ENCODE results near the gene NDRG2. TPM values are rescaled to one million over a fixed set of nuclear protein-coding genes. Genes with fewer than 3 reads are reported as not detected.
"Not testable (repeated sequence)": the region's sequence is repeated elsewhere in the genome, so short reads cannot be mapped to it uniquely, and the experiment has no call there.

Gene NDRG2
- total RNA-seq, 1 donor from 2014 or later: 165 TPM

- no peak for DNase-seq (ENCODE audit: low spot score)
These were observed 8.3 kb downstream of the NDRG2 start for GRCh38 chr14:21016413-21017190.

GRCh38 chr14:21015312-21015711 is 9.5 kb downstream of the NDRG2 start:
- DNase-seq (ENCODE audit: low spot score) (no peak), ATAC-seq (peak; percentile 47)

More at GRCh38 chr14:21016413-21017190, 8.3 kb downstream of the NDRG2 start:
- ATAC-seq: no peak

- DNase-seq (ENCODE audit: low spot score): peak; percentile 86
- ATAC-seq: peak; percentile 94
These were observed 10.1 kb downstream of the NDRG2 start for GRCh38 chr14:21014761-21015190.

- no peak for DNase-seq (ENCODE audit: low spot score)
These were observed 13.7 kb downstream of the NDRG2 start for GRCh38 chr14:21011136-21011535.

GRCh38 chr14:21009721-21010120 is 15.1 kb downstream of the NDRG2 start:
- not testable (repeated sequence) for ATAC-seq; DNase-seq (ENCODE audit: low spot score)

More at GRCh38 chr14:21011136-21011535, 13.7 kb downstream of the NDRG2 start:
- ATAC-seq: no peak

- DNase-seq (ENCODE audit: low spot score): no peak
- ATAC-seq: no peak
These were observed 21.0 kb downstream of the NDRG2 start for GRCh38 chr14:21003788-21004346.

- no peak for ATAC-seq
- no peak for DNase-seq (ENCODE audit: low spot score)
These were observed 23.6 kb downstream of the NDRG2 start for GRCh38 chr14:21001218-21001617.

GRCh38 chr14:20999591-20999990 is 25.3 kb downstream of the NDRG2 start:
- ATAC-seq (no peak), DNase-seq (ENCODE audit: low spot score) (no peak)

- ATAC-seq: peak; percentile 58
- DNase-seq (ENCODE audit: low spot score): no peak
These were observed 26.0 kb downstream of the NDRG2 start, which contains the start of gene SLC39A2 for GRCh38 chr14:20998674-20999366. TSS of gene SLC39A2 (plus strand) at chr14:20999293. CDS start at chr14:20999447, 154 bp downstream.

GRCh38 chr14:20998139-20998538 is 26.7 kb downstream of the NDRG2 start:
- DNase-seq (ENCODE audit: low spot score) (no peak), ATAC-seq (no peak)

GRCh38 chr14:20997564-20997963 is 27.3 kb downstream of the NDRG2 start:
- no peak for DNase-seq (ENCODE audit: low spot score)
- no peak for ATAC-seq

- ATAC-seq (no peak), DNase-seq (ENCODE audit: low spot score) (no peak)
These were observed 27.7 kb downstream of the NDRG2 start for GRCh38 chr14:20997115-20997514.

GRCh38 chr14:20996521-20996920 is 28.3 kb downstream of the NDRG2 start:
- ATAC-seq (no peak), DNase-seq (ENCODE audit: low spot score) (no peak)

GRCh38 chr14:20989787-20990600 is 34.9 kb downstream of the NDRG2 start, which contains the start of gene METTL17:
TSS of gene METTL17 (plus strand) at chr14:20989980. CDS start at chr14:20990003, 23 bp downstream.
- peak; percentile 88 for DNase-seq (ENCODE audit: low spot score)

GRCh38 chr14:20989471-20989786 is 35.4 kb downstream of the NDRG2 start:
- no peak for ATAC-seq

More at GRCh38 chr14:20989787-20990600, 34.9 kb downstream of the NDRG2 start, which contains the start of gene METTL17:
- peak; percentile 93 for ATAC-seq

GRCh38 chr14:20988717-20989470 is 36.0 kb downstream of the NDRG2 start:
- no peak for DNase-seq (ENCODE audit: low spot score)

More at GRCh38 chr14:20989471-20989786, 35.4 kb downstream of the NDRG2 start:
- no peak for DNase-seq (ENCODE audit: low spot score)

GRCh38 chr14:20986811-20987210 is 38.0 kb downstream of the NDRG2 start:
- DNase-seq (ENCODE audit: low spot score): no peak

More at GRCh38 chr14:20988717-20989470, 36.0 kb downstream of the NDRG2 start:
- ATAC-seq: no peak

GRCh38 chr14:20985650-20986049 is 39.2 kb downstream of the NDRG2 start:
- not testable (repeated sequence) for ATAC-seq; DNase-seq (ENCODE audit: low spot score)

More at GRCh38 chr14:20986811-20987210, 38.0 kb downstream of the NDRG2 start:
- ATAC-seq: no peak

GRCh38 chr14:20982646-20983369 is 42.1 kb downstream of the NDRG2 start:
- no peak for DNase-seq (ENCODE audit: low spot score)
- no peak for ATAC-seq

All from left lobe of liver (tissue), 2 donors.